Measurements from ENCODE around the gene SMAD2.
A peak's percentile ranks its signal among the peaks of the same experiment; 100 is the strongest.

SMAD2 gene

DNA sequence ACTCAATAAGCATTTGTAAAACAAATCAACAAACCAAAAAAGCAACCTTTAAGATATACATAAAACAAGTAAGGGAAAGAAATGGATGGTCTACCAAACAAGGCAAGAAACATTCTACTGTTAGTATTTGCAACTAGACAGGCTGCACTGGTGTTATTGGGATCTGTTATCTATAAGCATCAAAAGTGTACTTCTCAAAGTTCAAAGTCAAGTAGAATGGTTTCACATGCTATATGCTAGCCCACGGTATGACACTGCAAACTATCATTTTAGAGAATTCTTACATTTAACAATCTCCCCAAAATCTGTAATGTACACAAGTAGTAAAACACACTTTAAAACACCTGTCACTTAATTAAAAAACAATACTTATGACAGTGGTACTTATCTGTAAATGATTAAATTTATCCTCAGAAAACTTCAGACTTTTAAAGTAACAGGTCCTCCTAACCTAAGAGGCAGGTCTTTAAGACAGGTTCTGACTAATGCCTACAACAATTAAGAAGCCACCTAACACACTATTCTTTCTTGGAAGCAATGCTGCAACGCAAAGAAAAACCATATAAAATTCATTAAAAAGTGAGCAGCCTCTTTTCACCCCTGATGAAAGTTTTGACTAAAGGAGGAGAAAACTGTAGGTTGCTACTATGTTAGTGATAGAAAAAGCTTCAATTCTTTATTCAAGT lies 34.8 kb downstream of the SMAD2 start:
- DNase-seq (ENCODE audit: low spot score): no peak

DNA sequence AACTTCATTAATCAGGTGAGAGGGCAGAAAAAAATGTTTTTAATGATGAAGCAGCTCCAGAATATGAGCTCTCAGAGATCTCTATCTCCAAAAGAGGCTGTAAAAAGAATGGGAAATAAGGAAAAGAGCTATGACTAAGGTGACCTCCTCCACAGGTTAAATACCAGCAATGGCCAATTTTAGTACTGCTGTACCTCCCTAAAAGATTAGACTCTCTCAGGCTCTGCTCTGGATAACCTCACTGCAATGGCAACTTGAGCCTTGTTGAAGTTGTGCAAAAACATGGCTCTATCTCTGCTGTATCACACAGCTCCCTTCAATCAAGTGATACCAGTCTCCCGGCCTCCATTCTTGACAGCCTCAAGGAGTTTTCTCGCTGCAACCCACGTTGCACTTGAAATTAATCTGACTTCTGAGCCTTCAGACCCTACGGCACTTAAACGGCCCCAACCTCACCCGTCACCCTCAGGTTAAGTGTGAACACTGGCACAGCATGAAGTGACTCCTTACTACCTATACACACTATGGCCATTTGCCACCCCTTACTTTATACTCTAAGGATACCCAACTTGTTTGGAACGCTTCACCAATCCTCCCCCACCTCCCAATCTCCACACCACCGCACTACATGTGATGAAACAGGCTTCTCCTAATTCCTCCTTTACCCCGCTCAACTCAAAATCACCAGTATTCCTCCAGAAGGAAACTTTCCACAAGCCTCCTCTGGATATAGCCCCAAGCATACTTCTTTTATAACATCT lies 36.3 kb downstream of the SMAD2 start:
- DNase-seq (ENCODE audit: low spot score): no peak

DNA sequence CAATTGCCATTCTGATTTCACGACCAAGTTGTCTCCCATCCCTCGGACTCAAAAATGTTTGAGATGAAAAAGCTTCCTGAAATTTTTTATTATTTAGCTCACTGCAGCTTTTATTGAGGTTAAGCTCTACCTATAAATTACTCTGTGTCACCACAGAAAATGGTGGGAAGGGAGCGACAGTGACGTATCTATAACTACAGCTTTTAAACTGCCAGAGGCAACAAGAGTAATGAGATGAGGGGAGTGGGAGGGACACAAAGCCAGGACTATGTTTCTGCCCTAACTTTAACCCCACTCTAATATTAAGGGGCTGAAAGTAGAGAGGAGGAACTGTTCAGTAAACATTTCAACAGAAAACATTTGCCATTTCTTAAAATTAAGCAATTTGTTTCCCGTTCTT lies 37.4 kb downstream of the SMAD2 start:
- DNase-seq (ENCODE audit: low spot score): no peak

DNA sequence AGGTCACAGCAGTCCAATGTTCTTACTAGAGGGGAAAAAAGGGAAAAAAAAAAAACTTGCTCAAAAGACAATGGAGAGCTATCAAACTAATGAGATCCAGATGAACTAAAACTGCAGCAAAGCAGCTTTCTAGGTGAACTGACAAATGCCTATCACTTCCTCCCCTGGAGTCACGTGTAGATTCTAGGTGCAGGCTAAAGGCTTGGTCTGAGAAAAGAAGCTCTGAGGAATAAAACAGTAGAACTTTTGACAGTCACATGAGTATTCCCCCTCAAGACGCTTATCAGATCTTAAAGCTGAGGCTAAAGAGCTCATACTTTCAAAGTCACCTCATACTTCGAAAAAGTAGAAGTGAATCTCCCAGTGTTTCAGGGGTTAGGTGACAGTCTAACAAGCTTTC lies 42.3 kb downstream of the SMAD2 start:
- DNase-seq (ENCODE audit: low spot score): no peak

DNA sequence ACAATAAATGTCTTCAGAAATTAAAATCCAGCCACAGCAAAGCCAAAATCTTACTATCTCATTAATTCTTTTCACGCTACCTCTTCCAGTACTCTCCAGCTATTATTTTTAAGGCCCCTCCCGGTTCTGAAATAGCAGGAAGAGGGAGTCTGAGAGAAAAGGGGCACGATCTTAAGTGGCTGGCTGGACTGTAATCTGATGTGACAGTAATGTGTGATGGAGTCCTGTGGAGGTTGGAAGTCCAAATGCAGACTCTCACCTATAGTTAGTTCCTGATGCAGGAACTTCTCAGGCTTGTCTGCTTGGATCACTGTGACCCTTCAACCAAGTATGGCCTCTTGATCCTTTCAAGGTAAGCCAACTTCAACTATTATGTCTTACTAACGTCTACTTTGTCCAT lies 43.2 kb downstream of the SMAD2 start:
- DNase-seq (ENCODE audit: low spot score): no peak

DNA sequence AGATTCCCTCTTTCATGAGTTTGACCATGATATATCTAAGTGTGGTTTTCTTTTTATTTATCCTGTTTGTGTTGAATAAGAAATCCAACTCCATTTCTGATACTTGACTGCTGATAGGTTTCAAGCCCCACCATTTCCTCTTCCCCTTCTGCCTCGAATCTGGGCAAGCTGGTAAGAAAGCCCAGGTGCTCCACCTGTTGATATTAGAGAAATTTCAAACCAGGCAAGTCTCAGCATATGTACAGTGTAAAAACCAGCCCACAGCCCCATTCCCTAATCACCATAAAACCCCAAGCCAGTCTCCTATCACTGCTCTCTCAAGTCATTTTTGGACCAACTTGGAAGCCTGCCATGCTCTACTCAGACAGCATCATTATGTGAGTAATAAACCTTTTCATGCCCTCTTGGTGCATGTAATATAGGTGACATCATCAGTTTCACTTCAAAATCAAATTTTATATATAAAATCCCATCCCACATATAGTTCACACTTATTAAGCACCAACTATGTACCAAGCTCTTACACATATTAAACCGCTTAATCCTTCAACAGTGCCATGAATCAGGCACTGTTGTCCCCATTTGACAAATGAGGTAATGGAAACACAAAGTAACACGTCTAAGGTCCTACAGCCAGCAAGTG lies 46.6 kb downstream of the SMAD2 start:
- no peak for DNase-seq (ENCODE audit: low spot score)

DNA sequence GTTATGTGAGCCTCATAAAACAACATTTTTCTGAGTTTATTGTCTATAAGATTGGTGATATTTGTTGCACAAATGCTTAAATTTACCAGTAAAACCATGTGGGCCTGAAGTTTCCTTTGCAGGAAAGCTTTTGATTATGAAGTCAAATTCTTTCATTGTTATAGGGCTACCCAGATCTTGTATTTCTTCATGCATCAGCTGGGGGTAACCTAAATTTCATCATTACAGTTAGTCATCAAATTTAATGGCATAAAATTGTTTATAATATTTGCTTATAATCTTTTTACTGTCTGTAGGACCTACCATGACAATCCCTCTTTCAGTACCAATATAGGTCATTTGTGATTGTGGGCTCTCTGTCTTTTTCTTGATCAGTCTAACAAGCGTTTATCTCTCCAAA lies 47.8 kb downstream of the SMAD2 start:
- no peak for DNase-seq (ENCODE audit: low spot score)

DNA sequence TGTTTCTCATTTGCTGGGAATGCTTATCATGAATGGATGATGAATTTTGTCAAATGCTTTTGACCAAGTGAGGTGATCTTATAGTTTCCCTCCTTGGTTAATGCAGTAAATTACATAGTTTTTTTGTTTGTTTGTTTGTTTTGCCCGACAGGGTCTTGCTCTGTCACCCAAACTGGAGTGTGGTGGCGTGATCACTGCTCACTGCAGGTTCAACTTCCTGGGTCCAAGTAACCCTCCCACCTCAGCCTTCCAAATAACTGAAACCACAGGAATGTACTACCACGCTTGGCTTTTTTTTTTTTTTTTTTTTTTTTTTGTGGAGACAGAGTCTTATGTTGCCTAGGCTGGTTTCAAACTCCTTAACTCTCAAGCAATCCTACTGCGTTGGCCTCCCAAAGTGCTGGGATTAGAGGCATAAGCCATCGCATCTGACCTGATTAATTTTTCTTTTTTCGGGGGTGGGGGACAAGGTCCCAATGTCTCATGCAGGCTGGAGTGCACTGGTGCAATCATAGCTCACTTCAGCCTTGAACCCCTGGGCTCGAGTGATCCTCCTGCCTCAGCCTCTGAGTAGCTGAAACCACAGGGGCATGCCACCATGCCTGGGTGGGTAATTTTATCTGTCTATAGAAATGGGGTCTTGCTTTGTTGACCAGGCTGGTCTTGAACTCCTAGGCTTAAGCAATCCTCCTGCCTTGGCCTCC lies 48.6 kb downstream of the SMAD2 start:
- peak; percentile 14 for DNase-seq (ENCODE audit: low spot score)

DNA sequence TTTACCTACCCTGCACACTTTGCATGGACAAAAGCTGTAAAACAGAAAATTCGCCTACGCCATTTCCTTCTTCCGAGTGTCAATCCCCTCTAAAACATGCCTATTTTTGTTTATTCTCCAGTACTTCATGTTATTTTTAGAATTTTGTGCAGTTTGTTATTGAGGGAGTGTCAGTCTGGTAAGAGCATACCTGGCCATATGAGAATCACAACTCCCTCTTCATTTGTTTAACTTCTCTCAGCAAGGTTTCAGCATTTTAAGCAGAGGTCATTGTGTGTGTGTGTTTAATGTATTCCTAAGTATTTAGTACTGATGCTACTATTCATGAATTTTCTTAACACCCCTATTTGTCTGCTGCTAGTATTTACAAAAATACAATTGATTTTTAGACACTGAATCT lies 49.4 kb downstream of the SMAD2 start:
- DNase-seq (ENCODE audit: low spot score): no peak

DNA sequence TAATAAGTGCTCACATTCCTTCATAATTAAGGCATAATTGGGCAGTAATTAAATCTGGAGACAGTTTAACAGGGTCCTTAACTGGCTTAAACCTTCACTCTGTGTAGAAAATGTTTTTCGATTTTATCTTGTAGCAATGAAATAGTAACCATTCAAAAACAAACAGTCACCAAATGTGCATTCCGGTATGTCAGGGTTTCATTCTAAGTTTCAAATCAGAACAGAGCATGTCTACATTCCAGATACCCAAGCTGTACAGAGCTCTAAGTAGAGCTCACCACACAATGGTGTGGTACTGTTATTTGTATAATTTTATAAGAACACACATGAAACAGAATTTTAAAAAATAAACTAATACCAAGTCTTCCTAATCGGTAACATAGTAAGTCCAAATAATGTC lies 52.6 kb downstream of the SMAD2 start:
- peak; percentile 7 for DNase-seq (ENCODE audit: low spot score)

DNA sequence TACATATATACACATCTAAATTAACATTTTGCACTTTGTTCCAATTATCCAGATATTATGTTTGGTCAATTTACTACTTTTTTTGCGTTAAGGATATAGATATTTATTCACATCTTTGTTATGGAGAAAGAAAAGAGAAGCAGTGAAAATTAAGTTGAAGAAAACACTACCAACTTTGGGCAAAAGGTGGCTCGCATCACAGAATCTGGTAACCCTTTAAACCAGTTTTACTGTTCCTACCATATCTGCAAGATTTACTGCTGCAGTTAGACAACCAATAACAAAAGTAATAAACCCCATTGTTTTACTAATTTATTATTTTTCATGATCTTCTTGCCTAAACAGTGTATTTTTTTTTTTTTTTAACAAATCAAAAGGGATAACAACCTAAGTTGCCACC lies 53.6 kb downstream of the SMAD2 start:
- DNase-seq (ENCODE audit: low spot score): no peak

DNA sequence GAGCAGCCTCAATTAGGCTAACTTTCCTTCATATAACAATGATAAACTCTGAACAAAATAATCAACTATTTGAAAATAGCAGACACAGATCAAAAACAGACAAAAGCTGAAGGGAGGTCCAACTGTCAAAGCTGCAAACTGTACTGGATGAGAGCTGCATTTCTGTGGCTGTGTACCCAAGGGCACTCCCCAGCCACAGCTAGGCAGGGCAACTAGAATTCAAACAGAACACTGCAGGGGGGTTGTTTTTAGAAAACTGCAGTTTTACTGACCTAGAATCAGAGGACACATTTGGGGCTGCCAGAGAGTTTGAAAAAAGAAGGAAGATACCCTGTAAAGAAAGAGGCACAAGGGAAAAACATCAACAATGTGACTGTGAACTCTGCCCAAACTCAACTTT lies 56.8 kb downstream of the SMAD2 start:
- no peak for DNase-seq (ENCODE audit: low spot score)

DNA sequence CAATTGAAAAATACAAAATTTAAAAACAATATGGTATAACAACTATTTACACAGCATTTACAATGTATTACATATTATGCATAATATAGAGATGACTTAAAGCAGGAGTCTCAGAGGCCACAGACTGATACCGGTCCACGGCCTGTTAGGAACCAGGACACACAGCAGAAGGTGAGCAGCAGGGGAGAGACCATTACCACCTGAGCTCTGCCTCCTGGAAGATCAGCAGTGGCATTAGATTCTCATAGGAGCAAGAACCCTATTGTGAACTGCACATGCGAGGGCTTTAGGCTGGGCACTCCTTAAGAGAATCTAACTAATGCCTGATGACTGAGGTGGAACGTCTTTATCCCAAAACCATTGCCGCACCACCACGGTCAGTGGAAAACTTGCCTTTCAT lies 58.0 kb downstream of the SMAD2 start:
- DNase-seq (ENCODE audit: low spot score): no peak

DNA sequence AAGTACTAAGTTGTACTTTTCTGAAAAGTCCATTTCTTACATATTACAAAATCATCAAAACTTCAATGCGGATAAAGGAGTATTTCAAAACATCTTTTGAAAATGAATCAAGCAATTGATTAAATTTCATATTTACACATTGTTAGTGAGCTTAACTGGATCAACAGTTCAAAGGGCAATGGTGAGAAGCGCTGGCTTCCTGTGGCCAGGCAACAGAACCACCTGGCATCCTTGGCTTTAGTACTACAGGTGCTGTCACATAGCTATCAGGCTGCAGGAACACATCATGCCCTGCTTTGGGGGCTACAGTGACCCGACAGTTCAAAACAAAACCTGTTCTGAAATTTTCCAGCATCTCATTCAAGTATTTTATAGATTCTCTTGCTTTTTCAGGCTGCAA lies 59.2 kb downstream of the SMAD2 start:
- no peak for DNase-seq (ENCODE audit: low spot score)

DNA sequence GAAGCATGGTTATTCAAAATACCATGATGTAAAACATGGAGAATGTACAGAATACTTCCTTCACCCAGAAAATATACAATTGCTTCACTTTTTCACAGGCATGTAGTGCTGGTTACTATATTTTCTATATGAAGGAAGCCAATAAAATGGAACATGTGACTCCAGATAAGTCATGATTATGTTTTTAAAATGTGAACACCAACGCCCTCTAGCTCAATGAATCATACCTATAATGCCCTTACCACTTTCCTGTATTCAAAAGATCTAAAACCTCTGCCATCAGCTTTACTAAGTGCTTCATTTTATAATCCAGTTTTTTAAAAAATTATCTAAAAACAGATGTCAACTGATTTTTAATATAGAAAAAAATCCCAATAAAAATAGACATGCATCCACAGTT lies 59.9 kb downstream of the SMAD2 start:
- DNase-seq (ENCODE audit: low spot score): no peak

DNA sequence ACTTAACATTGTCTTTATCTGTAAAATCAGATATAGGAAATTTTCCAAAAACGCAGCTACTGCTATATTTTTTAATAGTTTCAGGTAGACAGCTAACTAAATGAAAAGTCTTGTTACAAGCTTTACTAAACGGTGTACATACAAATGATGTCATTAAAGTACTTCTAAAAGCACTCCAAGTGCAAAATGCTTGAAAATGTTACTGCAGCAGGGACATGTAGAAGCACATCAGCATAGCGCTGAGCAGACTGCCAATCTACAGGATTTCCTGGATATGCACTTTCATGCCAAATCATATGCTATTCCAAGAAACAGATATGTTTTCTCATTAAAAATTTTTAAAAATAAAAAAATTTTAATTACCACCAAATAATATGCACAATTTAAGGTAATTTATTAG lies 61.7 kb downstream of the SMAD2 start:
- DNase-seq (ENCODE audit: low spot score): no peak

DNA sequence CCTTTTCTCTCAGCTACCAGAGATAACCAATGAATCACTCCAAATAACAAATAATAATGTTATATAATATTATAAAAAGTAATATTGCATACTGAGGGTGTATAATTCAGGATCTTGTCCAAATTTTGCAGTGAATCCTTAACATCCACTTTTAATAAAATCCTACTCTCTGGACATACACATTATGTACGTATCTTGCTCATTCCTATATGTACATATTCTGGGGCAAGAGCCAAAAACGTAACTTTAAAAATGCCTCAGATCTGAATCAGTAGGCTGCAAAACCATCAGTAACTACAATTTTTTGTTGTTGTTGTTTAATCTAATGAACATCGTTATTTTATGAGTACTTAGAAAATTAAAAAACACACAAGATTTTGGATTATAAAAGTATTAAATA lies 65.3 kb downstream of the SMAD2 start:
- DNase-seq (ENCODE audit: low spot score): no peak

DNA sequence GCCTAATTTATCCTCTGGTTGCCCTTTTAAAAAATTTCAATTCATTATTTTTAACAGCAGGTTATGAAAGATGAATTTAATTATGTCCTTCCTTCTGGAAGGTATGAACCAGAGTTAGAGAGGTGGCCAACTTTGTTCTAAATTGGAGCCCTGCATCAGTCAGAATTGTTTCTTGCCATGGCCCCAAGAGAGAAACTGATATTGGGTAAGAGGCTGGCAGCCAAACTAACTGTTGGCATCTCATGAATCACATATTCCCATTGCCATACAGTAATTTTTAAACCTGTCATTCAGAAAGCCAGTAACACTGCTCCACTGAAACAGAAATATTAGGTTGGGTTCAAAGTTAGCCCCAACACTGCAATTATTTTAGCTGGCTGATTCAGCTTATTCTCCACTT lies 67.4 kb downstream of the SMAD2 start:
- no peak for DNase-seq (ENCODE audit: low spot score)

DNA sequence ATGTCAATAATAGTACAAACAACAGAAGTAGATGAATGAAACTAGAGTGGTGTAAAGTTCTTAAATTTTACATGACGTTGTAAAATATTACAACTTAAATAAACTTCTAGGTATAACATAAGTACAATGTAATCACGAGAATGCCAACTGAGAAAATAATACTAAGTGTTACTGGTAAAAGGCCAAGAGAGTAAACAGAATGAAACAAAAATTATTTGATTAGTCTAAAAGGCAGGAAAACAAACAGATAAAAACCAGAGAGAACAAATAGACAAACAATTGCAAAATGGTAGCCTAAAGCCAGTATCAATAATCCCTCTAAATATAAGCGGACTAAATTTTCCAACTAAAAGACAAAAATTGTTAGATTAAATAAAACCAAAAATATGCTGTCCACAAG lies 71.9 kb downstream of the SMAD2 start:
- DNase-seq (ENCODE audit: low spot score): no peak

DNA sequence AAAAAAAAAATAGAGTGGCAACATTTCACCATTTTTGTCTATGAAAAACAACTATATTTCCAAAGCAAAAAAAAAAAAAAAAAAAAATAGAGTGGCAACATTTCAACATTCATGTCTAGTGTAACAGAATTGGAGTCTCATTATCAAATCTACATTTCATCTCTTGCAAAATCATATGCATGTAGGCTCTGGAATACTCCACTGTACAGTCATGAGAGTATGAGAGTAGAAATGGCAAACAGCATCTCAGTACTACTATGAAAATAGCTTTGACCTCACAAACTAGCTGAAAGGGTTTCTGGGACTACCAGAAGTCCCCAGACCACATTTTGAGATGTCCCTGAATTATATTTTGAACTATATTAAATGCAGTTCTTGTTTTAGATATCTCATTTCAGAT lies 82.8 kb downstream of the SMAD2 start:
- DNase-seq (ENCODE audit: low spot score): no peak

DNA sequence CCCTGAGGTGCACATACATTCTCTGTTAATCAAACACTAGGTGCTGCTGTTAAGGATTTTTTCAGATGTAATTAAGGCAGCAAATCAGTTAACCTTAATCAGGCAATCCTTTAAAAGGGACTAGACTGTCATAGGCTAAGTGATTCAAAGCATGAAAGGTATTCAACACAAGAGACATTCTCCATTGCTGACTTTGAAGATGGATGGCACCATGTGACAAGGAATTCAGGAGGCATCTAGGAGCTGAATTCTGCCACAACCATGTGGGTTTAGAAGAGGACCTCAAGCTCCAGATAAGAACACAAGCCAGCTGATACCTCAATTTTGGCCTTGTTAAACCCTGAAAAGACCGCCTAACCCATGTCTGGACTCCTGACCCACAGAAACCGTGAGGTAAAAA lies 84.0 kb downstream of the SMAD2 start:
- no peak for DNase-seq (ENCODE audit: low spot score)

DNA sequence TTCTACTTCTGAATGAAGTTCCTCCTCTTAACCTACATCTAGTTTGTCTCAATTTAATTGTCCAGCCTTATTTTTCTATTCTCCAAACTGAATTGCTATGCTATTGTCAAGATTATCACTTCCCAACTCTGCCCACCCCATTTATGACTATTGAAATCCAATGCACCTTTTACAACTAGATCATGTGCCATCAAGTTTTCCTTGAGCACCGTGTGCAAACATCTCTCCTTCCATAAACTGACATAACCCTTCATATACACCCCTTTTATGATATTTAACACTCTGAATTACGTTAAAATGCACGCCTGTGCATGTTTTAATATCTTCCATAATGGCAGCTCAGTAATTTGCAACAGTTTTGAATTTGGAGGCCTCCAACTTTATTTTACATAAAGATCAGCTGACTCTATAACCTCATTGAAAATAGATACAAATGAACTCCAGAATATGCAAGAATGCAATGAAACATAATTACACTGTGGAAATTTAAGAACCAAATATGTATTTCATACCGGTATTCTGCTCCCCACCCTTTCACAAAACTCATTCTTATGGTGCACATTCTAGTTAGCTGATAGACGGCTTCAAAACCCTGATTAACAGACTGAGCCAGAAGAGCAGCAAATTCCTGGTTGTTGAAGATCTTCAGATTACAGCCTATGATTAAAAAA lies 85.5 kb downstream of the SMAD2 start:
- no peak for DNase-seq (ENCODE audit: low spot score)

Measured in AG08396 (cell line).